K562 treated with DMSO at 1 percent for 48 hours (cell line): ENCODE measurements around the gene TRIM32. TPM values are rescaled to one million over a fixed set of nuclear protein-coding genes. Genes with fewer than 3 reads are reported as not detected.

ENCODE experiments used
- total RNA-seq: library from RNA; unstranded; fragments of 300-600 nt; gene quantifications from 2 replicates; pipeline ENCODE4 v1.2.3, GENCODE V29; 2022; ENCODE audit warnings: low replicate concordance; ENCODE audit errors: extremely low read depth

The TRIM32 gene, protein sequence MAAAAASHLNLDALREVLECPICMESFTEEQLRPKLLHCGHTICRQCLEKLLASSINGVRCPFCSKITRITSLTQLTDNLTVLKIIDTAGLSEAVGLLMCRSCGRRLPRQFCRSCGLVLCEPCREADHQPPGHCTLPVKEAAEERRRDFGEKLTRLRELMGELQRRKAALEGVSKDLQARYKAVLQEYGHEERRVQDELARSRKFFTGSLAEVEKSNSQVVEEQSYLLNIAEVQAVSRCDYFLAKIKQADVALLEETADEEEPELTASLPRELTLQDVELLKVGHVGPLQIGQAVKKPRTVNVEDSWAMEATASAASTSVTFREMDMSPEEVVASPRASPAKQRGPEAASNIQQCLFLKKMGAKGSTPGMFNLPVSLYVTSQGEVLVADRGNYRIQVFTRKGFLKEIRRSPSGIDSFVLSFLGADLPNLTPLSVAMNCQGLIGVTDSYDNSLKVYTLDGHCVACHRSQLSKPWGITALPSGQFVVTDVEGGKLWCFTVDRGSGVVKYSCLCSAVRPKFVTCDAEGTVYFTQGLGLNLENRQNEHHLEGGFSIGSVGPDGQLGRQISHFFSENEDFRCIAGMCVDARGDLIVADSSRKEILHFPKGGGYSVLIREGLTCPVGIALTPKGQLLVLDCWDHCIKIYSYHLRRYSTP
- total RNA-seq = not detected in 2 replicates

DNA sequence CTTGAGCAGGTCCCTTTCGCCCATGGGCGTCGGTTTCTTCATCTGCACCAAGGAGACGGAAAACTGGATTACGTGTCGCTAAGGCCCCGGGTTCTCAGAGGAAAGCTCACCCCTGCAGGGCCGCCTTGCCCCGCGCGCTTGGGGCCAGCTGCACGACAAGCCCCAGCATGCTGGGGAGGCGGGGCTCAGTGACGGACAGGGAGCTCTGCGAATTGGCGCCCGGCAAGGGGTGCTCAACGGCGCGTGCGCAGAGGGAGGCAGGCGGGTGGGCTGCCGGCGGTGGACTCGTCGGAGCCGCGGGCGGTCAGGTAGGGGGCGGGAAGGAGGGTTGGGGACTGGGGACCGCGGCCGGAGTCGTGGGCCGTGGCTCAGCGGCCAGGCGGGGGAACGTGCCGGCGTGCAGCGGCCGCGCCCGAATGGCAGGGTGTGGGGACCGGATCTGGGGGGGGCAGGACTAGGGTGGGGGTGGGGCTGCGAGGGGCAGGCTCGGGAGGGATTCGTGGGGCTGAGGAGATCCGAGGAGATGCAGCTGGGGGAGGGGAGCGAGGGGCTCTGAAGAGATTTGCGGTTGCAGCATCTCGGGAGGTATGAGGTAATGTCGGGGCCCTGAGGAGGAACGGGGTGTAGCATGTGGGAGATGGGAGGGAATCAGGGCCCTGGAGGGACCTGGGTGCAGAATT lies at the start of gene TRIM32:
Gene TRIM32, plus strand, starts transcription at position 232 of the 680 bp plus-strand sequence. CDS start 10,438 bp downstream, outside the sequence.

